SKM-1 treated with dmso at 0.1 percent for 144 hours (cell line): ENCODE data around the gene TPX2.

Source experiments
- DNase-seq: peaks from one replicate; lab custom pipeline; 2025; ENCODE audit not compliant: unreplicated experiment; lab: John Stamatoyannopoulos, UW

Gene TPX2

GRCh38 chr20:31845300-31845863 lies 106.3 kb downstream of the TPX2 start, which contains the start of gene FOXS1:
Gene FOXS1 (minus strand): TSS chr20:31845604. CDS start chr20:31845542, 62 bp downstream.
- no peak for DNase-seq

DNA sequence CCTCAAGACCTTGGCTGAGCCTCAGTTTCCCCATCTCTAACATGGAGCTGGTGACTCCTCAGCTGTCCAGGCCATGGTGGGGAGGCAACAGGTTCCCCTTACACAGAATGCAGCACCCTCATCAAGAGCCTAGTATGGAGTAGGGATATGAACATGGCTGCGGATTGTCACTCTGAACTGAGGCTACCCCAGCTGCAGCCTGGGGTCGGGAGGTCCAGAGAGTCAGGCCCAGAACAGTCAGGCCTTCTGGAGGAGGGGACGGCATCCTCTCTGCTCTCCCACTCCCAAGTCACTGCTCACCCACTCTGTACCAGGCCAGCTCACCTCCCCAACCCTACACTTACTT lies 107.7 kb downstream of the TPX2 start:
- no peak for DNase-seq

DNA sequence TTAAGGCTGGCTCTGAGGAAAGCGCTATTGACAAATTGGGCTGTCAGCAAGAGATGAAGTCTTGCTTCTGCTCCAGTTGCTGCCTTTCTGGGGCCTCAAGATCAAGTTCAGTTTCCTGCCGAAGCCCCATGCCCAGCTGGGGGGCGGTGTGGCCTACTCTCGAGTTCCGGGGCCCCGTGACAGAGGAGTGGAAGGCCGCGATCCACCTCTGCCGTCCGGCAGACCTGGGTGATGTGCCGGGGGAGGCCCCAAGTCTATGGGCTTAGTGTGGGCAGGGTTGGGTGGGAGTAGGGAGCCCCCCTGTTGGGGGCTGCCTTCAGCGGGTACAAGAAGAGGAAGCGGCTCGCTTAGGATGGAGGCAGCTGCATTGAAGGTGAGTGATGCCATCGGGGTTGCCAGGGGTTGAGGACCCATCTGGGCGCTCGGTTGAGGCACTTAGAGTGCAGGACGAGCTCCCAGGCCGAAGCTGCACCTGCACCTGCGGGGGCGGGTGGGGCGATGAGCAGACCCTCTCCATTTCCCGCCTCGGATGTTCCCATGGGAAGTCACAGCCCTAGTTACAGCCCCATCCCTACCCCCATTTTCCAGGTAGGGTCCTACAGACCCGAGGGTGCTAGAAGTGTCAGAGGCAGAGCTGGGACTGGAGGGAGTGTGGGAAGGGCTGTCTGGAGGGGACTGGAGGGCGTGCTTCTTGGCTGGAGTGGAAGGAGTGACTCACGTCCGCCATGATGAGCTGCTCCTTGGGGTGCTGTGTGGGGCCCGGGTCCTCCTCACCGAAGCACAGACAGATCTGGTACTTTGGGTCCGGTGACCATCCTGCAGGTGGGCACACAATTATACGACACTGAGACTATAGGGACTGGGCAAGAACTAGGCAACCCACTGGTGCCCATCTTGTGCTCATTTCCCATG lies 109.3 kb downstream of the TPX2 start:
- no peak for DNase-seq

GRCh38 chr20:31849306-31849930 lies 110.3 kb downstream of the TPX2 start:
- DNase-seq = no peak
